ENCODE results near the gene FAM193B.
"Not testable (repeated sequence)": the region's sequence is repeated elsewhere in the genome, so short reads cannot be mapped to it uniquely, and the experiment has no call there.

Gene FAM193B

GRCh38 chr5:177536386-177536785 is 18.0 kb downstream of the FAM193B start:
- no peak for DNase-seq

- DNase-seq = no peak
Observed at GRCh38 chr5:177535125-177535524, 19.2 kb downstream of the FAM193B start.

- not testable (repeated sequence) for DNase-seq
Observed at GRCh38 chr5:177534433-177534832, 19.9 kb downstream of the FAM193B start.

DNA sequence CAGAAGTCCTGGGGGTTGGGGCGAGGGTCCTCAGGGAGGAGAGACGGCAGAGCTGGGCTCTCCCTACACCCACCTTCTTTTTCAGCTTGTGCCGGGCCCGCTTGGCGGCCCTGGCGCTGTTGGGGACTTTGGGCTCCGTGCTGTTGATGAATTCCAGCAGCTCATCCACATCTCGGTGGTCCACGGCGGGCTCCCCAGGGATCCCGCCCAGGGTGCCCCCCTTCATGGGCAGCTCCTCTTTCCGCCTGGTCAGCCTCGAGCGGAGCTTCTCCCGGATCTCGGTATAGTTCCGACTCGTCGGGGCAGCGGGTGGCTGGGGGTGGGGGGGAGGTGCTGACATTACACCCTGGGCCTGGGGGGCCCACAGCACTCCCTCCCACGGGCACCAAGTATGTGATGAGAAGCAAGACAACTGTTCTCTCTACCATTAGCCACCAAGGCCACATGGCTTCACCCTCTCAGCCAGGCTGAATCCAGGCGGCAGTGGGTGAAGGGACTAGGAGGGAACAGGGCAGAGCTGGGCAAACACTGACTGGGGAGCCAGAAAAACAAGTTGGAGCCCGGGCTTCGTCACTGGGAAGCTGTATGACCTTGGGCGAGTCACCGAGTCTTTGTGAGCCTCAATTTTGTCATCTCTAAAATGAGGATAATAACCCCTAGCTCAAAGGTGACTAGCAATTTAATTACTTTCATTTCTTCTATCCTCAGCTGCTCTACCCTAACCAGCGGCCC is 23.0 kb downstream of the FAM193B start:
- no peak for DNase-seq

DNA sequence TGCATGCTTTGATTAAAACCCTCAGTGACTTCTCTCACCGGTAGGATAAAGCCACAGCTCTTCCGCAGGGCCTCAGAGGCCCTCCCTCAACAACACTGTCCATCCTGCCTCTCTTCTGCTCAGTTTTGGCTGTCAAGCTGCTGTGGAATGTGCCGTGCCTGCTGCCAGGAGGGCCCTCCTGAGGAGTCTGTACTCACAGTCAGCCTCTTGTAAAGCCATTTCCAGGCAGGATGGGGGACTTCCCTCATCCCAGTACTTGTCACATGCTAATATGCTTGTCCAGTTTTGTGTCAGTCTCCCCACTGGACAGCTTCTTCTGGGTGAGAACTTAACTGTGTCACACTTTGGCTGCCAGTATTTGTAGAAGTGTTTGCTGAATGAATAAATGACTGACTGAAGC is 23.7 kb downstream of the FAM193B start:
- no peak for DNase-seq

- no peak for DNase-seq
Observed at GRCh38 chr5:177529247-177530203, 24.8 kb downstream of the FAM193B start.

GRCh38 chr5:177528631-177529030 is 25.7 kb downstream of the FAM193B start:
- no peak for DNase-seq

DNA sequence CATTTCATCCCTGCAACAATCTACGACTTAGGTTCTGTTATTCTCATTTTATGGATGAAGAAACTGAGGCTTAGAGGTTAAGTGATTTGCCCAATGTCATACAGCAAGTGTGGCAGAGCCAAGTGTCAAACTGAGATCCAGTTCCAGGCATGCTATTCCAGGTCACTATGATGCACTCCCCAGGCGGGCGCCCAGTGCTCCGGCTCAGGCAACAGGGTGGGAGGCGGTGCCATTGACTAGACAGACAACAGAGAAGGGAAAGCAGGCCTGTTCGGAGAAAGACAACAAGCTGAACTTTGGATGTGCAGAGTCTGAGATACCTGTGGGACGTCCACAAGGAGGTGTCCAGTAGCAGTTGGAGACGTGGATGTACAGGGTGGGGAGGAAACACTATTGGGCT is 26.8 kb downstream of the FAM193B start:
- DNase-seq = no peak

- no peak for DNase-seq
Observed at GRCh38 chr5:177526791-177527190, 27.6 kb downstream of the FAM193B start.

- DNase-seq = no peak
Observed at GRCh38 chr5:177526191-177526590, 28.2 kb downstream of the FAM193B start.

DNA sequence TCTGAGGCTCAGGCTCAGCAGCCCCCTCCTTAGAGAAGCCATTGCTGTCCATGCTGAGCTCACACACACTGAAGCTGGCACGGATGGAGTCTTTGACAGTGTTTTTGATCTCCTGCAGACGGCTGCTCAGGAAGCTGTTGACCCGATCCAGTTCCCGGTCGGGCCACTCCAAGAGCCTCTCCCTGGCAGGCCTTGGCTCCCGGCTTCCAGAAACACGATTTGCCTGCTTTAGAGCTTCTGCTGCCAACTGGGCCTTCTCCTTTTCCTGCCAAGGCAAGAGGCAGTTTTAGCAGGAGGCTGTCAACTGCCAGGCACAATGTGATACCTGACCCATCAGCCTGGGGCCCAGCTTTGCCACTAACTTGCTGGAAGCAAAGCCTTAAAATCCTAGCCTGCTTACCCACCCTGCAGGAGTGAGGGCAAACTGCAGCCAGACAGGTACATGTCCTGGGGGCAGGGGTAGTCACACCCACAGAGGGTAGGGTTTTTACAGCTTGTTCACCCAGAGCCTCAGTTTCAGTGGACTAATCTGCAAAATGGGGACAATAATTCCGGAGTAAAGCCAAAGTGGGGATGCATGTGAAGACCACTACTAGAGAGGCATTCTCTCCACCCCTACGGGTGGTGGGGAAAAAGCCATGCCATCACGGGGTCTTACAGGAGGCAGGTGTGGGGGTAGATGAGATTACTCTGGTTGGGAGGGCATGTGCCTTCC is 29.3 kb downstream of the FAM193B start:
- DNase-seq = no peak

- DNase-seq = no peak
Observed at GRCh38 chr5:177524539-177524900, 29.8 kb downstream of the FAM193B start.

- no peak for DNase-seq
Observed at GRCh38 chr5:177523711-177524538, 30.4 kb downstream of the FAM193B start.

DNA sequence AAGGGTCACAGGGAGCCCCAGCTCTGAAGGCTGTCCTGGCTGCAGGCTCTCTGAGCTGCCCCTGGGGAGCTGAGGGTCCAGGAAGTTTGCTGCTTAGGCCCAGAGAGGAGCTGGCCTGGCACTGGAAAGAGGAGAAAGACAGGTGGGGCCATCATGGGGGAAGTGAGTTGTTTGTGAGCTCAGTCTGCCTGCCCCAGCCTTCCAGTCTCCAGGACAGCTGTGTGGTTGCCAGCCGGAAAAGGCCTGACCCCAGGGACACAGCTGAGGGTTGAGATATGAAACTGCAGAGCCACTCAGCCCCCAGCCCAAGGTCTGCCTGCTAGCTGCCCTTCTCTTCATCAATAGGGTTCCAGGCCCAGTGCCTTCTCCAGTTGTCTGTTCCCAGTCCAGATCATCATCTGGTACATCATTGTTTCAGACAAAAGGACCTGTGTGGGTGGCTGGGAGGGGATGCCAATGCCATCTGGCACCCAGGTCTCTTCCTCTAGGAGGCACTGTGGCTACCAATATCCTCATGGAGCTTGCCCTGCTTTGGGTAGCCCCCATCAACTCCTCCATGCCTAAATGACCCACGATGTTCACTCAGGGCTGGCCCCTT is 33.3 kb downstream of the FAM193B start:
- DNase-seq = no peak

DNA sequence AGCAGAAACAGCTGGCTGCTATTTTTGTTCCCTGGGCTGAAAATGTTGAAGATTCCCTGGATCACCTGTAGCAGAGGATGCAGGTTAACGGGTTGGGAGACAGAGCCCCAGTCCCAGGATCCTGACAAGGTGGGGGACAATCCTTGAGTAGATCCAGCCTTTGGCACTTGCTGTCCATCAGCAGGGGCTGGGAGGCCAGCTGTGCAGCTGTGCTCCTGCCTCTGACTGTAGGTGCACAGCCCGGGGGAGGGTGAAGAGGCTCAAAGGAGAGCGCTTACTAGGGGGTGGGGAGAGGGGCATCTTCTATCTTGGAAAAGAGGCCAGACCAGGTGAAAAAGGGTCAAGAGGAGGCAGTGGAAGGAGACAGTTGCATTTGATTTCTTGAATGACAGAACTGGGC is 34.1 kb downstream of the FAM193B start:
- DNase-seq = no peak

DNA sequence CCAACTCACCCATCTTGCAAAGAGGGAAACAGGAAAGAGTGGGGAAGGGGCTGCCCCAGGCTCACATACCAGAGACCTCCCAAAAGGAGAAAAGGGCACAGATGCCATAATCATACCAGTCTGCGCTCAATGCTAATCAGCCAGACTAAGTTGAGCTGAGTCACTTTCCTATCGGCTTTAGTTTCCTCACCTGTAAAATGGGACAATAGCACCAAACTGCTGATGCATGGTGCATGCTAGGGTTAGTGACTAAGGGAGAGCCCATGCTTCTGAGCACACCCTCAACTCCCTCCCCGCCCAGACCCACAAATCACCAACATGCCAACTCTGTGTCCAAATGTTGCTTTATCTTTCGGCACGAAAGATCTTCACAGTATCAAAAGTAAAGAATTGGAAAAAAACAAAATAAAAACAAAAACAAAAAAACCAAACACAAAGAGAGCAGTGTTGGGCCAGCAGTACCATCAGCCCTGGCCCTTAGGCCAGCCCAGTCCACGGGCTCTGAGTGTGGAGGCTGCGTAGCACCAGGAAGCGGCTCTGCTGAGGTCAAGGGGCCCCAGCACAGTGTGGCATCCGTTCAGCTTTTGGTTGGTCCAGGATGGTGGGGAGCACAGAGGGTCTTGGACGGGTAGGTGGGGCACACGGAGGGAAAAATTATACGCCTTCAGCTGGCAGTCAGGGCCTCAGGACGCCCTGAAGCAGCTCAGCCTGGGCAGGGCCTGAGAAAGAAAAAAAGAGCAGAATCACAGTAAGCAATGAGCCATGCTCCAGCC is 34.7 kb downstream of the FAM193B start:
- DNase-seq = no peak

GRCh38 chr5:177516601-177517568 is 37.5 kb downstream of the FAM193B start, which contains the start of gene DDX41:
Gene DDX41, minus strand, starts transcription at chr5:177516961. Its CDS starts 16 bp downstream, at chr5:177516945.
- peak; percentile 94 for DNase-seq

DNA sequence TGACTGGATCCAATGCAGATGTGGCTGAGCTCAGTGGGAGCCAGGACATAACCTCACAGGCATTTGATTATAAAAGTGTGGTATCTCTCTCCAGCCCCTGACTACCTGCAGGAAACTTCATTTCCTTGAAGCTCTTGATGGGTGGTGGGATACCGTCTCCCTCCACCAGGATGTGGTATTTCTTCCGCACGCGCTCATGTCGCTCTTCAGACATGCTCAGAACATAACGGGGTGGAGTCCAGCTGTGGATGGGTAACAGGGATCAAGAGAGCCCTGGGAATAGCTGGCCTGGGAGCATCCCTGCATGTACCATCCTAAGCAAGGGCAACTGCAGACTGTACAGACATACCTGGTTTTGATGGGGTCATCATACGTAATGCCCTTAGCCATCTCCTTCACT is 38.8 kb downstream of the FAM193B start:
- DNase-seq = no peak

DNA sequence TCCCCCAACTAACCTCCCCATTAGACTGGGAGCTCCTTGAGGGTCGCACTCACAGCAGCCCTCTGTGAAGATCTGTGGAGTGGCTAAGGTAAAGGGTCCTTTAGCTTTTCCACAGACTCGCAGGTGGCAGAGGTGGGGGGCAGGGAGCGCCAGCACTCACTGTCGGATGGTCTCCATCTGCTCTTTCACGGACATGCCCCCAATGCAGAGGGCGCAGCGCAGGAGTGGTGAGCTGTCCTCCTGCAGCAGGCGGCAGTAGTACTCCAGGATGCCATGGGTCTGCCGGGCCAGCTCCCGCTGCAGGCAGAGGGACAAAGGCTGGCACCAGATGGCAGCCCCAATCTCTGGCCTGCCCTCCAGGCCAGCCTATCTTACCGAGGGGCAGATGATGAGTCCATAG is 39.8 kb downstream of the FAM193B start:
- no peak for DNase-seq

- no peak for DNase-seq
Observed at GRCh38 chr5:177513500-177513899, 40.9 kb downstream of the FAM193B start.
